ENCODE measurements around the gene OSM.

DNA sequence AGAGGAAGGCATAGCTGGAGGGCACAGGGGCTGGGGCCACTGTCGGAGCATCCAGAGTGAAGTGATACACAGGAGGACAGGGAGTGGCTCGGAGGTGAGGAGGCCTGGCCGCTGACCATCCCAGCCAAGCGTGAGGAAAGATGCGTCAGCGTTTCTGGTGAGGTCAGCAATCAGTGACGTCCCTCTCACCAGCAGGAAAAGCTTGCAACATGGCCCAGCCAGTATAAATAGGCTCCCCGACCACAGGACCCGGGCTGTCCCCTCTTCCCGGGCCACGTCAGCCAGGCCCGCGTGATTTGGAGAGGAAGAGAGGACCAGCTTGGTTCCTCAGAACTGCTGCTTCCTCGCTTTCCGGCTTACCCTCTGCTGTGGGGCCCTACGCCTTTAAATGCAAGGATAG, 4.2 kb upstream of the OSM start:
- TF ChIP-seq CTCF (IDR thresholded peaks at IDR 0.05) (no peak), TCF7L2 (IDR thresholded peaks at IDR 0.05; ENCODE audit: low read depth, low read length) (no peak)
